ENCODE measurements around the gene IFT122.
A peak's percentile ranks its signal among the peaks of the same experiment; 100 is the strongest.
"Not testable (repeated sequence)": the region's sequence is repeated elsewhere in the genome, so short reads cannot be mapped to it uniquely, and the experiment has no call there.

Gene IFT122

GRCh38 chr3:129542747-129543146 is 102.7 kb downstream of the IFT122 start:
- DNase-seq = no peak

GRCh38 chr3:129543156-129543790 is 103.2 kb downstream of the IFT122 start, which contains the start of gene H1-8:
H1-8 (plus strand) TSS chr3:129543175; CDS start chr3:129543219, 44 bp downstream.
- DNase-seq = no peak

- no peak for DNase-seq
These were observed 104.0 kb downstream of the IFT122 start for GRCh38 chr3:129543999-129544398.

GRCh38 chr3:129545951-129546350 is 105.9 kb downstream of the IFT122 start:
- not testable (repeated sequence) for DNase-seq

- no peak for DNase-seq
These were observed 107.2 kb downstream of the IFT122 start for GRCh38 chr3:129547241-129547640.

GRCh38 chr3:129548104-129548965 is 108.3 kb downstream of the IFT122 start:
- no peak for DNase-seq

- DNase-seq = no peak
These were observed 109.2 kb downstream of the IFT122 start for GRCh38 chr3:129549006-129549800.

GRCh38 chr3:129549805-129550204 is 109.8 kb downstream of the IFT122 start:
- DNase-seq = no peak

- no peak for DNase-seq
These were observed 112.4 kb downstream of the IFT122 start for GRCh38 chr3:129552287-129553050.

- DNase-seq = peak in 2 of 3 experiments; percentile 51 to 68
These were observed 113.1 kb downstream of the IFT122 start for GRCh38 chr3:129553171-129553570.

GRCh38 chr3:129553719-129554118 is 113.7 kb downstream of the IFT122 start:
- DNase-seq = no peak

GRCh38 chr3:129554356-129555152 is 114.5 kb downstream of the IFT122 start:
- no peak for DNase-seq

GRCh38 chr3:129555153-129555550 is 115.1 kb downstream of the IFT122 start:
- DNase-seq = no peak

GRCh38 chr3:129555616-129556357 is 115.8 kb downstream of the IFT122 start:
- DNase-seq = no peak

- no peak for DNase-seq
These were observed 116.3 kb downstream of the IFT122 start for GRCh38 chr3:129556358-129556695.

GRCh38 chr3:129556890-129557547 is 117.0 kb downstream of the IFT122 start:
- DNase-seq = no peak

- no peak for DNase-seq
These were observed 117.5 kb downstream of the IFT122 start for GRCh38 chr3:129557548-129557894.

GRCh38 chr3:129558081-129558771 is 118.2 kb downstream of the IFT122 start:
- DNase-seq = no peak

GRCh38 chr3:129558772-129559564 is 118.9 kb downstream of the IFT122 start:
- DNase-seq = peak in 2 of 3 experiments; percentile 47 to 73
